Measurements from ENCODE around the gene ZNF189.

Gene ZNF189

GRCh38 chr9:101442736-101443135 lies 44.1 kb downstream of the ZNF189 start:
- Histone ChIP-seq H3K27me3 (replicated peaks; ENCODE audit: insufficient read depth, low read length) (no peaks in the 10 kb centered on the region), H4K20me1 (ENCODE audit: insufficient read depth, low read length) (no peaks in the 10 kb centered on the region), H3F3A (ENCODE audit: insufficient read depth, low read length) (no peaks in the 10 kb centered on the region), H3K4me1 (ENCODE audit: low read length) (peaks cover 10% of the 10 kb centered on the region), H3K9me3 (replicated peaks; ENCODE audit: insufficient read depth, low read length) (no peaks in the 10 kb centered on the region), H3K27ac (ENCODE audit: low read length) (no peak overlapping the region), H3K36me3 (replicated peaks; ENCODE audit: insufficient read depth, low read length) (no peaks in the 10 kb centered on the region), H3K9ac (ENCODE audit: low read length) (no peak overlapping the region), H3K4me2 (ENCODE audit: low read depth, low read length) (no peak overlapping the region), H3K9me2 (replicated peaks; ENCODE audit: insufficient read depth, low read length) (no peaks in the 10 kb centered on the region), H3K4me3 (ENCODE audit: low read length) (no peak overlapping the region), H2AFZ (ENCODE audit: low read length) (no peak overlapping the region), H3K79me2 (ENCODE audit: low read length) (no peaks in the 10 kb centered on the region)
- no peak for DNase-seq
- TF ChIP-seq EZH2phosphoT487 (IDR thresholded peaks at IDR 0.05; ENCODE audit: low read length) = no peak
- no peak for TF ChIP-seq EZH2 (optimal IDR thresholded peaks at IDR 0.05; ENCODE audit: low read depth, low read length)
- TF ChIP-seq CTCF (IDR thresholded peaks at IDR 0.05; ENCODE audit: low read length) = no peak

GRCh38 chr9:101443364-101443771 lies 44.7 kb downstream of the ZNF189 start:
- H3F3A ChIP-seq (ENCODE audit: insufficient read depth, low read length) = no peaks in the 10 kb centered on the region
- H3K27ac ChIP-seq (ENCODE audit: low read length) = no peak overlapping the region
- TF ChIP-seq CTCF (IDR thresholded peaks at IDR 0.05; ENCODE audit: low read length) (no peak), EZH2 (optimal IDR thresholded peaks at IDR 0.05; ENCODE audit: low read depth, low read length) (no peak), EZH2phosphoT487 (IDR thresholded peaks at IDR 0.05; ENCODE audit: low read length) (no peak)
- no peaks in the 10 kb centered on the region for H3K79me2 ChIP-seq (ENCODE audit: low read length)
- no peak overlapping the region for H3K4me3 ChIP-seq (ENCODE audit: low read length)
- H3K27me3 ChIP-seq (replicated peaks; ENCODE audit: insufficient read depth, low read length) = no peaks in the 10 kb centered on the region
- no peaks in the 10 kb centered on the region for H3K9me3 ChIP-seq (replicated peaks; ENCODE audit: insufficient read depth, low read length)
- H4K20me1 ChIP-seq (ENCODE audit: insufficient read depth, low read length) = no peaks in the 10 kb centered on the region
- no peaks in the 10 kb centered on the region for H3K36me3 ChIP-seq (replicated peaks; ENCODE audit: insufficient read depth, low read length)
- no peaks in the 10 kb centered on the region for H3K9me2 ChIP-seq (replicated peaks; ENCODE audit: insufficient read depth, low read length)
- H3K4me1 ChIP-seq (ENCODE audit: low read length) = peaks cover 4% of the 10 kb centered on the region
- H3K9ac ChIP-seq (ENCODE audit: low read length) = no peak overlapping the region
- DNase-seq = no peak
- no peak overlapping the region for H3K4me2 ChIP-seq (ENCODE audit: low read depth, low read length)
- no peak overlapping the region for H2AFZ ChIP-seq (ENCODE audit: low read length)

- DNase-seq = no peak
- H3K4me3 ChIP-seq (ENCODE audit: low read length) = no peak overlapping the region
Measured at GRCh38 chr9:101445353-101446029, 46.8 kb downstream of the ZNF189 start.

More at GRCh38 chr9:101445353-101446029, 46.8 kb downstream of the ZNF189 start:
- TF ChIP-seq EZH2phosphoT487 (IDR thresholded peaks at IDR 0.05; ENCODE audit: low read length) = no peak
- TF ChIP-seq CTCF (IDR thresholded peaks at IDR 0.05; ENCODE audit: low read length) = no peak
- no peak for TF ChIP-seq EZH2 (optimal IDR thresholded peaks at IDR 0.05; ENCODE audit: low read depth, low read length)
- H3K9ac ChIP-seq (ENCODE audit: low read length) = no peak overlapping the region
- H3K27ac ChIP-seq (ENCODE audit: low read length) = no peak overlapping the region
- H3K27me3 ChIP-seq (replicated peaks; ENCODE audit: insufficient read depth, low read length) = no peaks in the 10 kb centered on the region
- no peaks in the 10 kb centered on the region for H3K9me2 ChIP-seq (replicated peaks; ENCODE audit: insufficient read depth, low read length)
- H3K36me3 ChIP-seq (replicated peaks; ENCODE audit: insufficient read depth, low read length) = no peaks in the 10 kb centered on the region
- H3K79me2 ChIP-seq (ENCODE audit: low read length) = no peaks in the 10 kb centered on the region
- no peaks in the 10 kb centered on the region for H4K20me1 ChIP-seq (ENCODE audit: insufficient read depth, low read length)
- peak overlapping the region; percentile 37; the same call in 1 of the 2 replicates for H3K4me2 ChIP-seq (ENCODE audit: low read depth, low read length)
- H3F3A ChIP-seq (ENCODE audit: insufficient read depth, low read length) = no peaks in the 10 kb centered on the region
- H3K4me1 ChIP-seq (ENCODE audit: low read length) = peaks cover 4% of the 10 kb centered on the region
- peak overlapping the region; percentile 11 for H2AFZ ChIP-seq (ENCODE audit: low read length)
- H3K9me3 ChIP-seq (replicated peaks; ENCODE audit: insufficient read depth, low read length) = no peaks in the 10 kb centered on the region

All from MM.1S (cell line).